Measurements from ENCODE around the gene HIVEP3.

GRCh38 chr1:41812453-41812852 is 106.3 kb downstream of the HIVEP3 start:
- TF ChIP-seq, protein P1, sequence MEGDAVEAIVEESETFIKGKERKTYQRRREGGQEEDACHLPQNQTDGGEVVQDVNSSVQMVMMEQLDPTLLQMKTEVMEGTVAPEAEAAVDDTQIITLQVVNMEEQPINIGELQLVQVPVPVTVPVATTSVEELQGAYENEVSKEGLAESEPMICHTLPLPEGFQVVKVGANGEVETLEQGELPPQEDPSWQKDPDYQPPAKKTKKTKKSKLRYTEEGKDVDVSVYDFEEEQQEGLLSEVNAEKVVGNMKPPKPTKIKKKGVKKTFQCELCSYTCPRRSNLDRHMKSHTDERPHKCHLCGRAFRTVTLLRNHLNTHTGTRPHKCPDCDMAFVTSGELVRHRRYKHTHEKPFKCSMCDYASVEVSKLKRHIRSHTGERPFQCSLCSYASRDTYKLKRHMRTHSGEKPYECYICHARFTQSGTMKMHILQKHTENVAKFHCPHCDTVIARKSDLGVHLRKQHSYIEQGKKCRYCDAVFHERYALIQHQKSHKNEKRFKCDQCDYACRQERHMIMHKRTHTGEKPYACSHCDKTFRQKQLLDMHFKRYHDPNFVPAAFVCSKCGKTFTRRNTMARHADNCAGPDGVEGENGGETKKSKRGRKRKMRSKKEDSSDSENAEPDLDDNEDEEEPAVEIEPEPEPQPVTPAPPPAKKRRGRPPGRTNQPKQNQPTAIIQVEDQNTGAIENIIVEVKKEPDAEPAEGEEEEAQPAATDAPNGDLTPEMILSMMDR (IDR thresholded peaks at IDR 0.05; ENCODE audit: poor library complexity): no peak
- TF ChIP-seq EZH2phosphoT487 (IDR thresholded peaks at IDR 0.05; ENCODE audit: low read depth, severe bottlenecking, unreplicated experiment): no peak
